Right atrium auricular region (tissue), 2 donors: ENCODE measurements around the gene SPEN. TPM values are rescaled to one million over a fixed set of nuclear protein-coding genes. Genes with fewer than 3 reads are reported as not detected.

ENCODE experiments used
- DNase-seq: peaks from one replicate; pipeline ENCODE4 v3.0.0-alpha.2; 2019; ENCODE audit warnings: low spot score
- H3K27ac ChIP-seq, 2 donors: fragments of 200-600 bp; sonication (generic); 1 replicate in 1 of 2; 2 replicates in 1 of 2; pipeline ENCODE4 v1.5.1; 2016 to 2019
- H3K27me3 ChIP-seq, 2 donors: fragments of 200-600 bp; sonication (generic); one replicate each; pipeline versions ENCODE4 v1.5.1 to v1.6.0; 2017 to 2019
- H3K36me3 ChIP-seq: fragments of 200-600 bp; sonication (generic); one replicate; pipeline ENCODE4 v1.5.1; 2016
- H3K4me1 ChIP-seq, 2 donors: fragments of 200-600 bp; sonication (generic); one replicate each; pipeline versions ENCODE4 v1.5.1 to v1.6.0; 2017 to 2019
- H3K4me3 ChIP-seq, 2 donors: fragments of 200-600 bp; sonication (generic); 1 replicate in 1 of 2; 2 replicates in 1 of 2; pipeline ENCODE4 v1.5.1; 2017 to 2019; ENCODE audit warnings: mild to moderate bottlenecking in 1 of 2, moderate library complexity in 1 of 2
- H3K9me3 ChIP-seq, 2 donors: fragments of 200-600 bp; sonication (generic); one replicate each; pipeline ENCODE4 v1.5.1; 2019
- total RNA-seq, 2 donors: library from RNA; depleted of rRNA; stranded (reverse); fragments of >200 nt; gene quantifications; one replicate each; pipeline ENCODE4 v1.1.0, GENCODE V29; 2016
- TF ChIP-seq, protein P1 (sequence below), 2 donors: fragments of 200-600 bp; sonication (generic); IDR thresholded peaks; one replicate each; pipeline ENCODE4 v1.5.1; 2019; ENCODE audit warnings: antibody characterized with exemption in 2 of 2

The SPEN gene
- total RNA-seq, 2 donors from 2014 or later: 25.0 to 32.9 TPM

DNA sequence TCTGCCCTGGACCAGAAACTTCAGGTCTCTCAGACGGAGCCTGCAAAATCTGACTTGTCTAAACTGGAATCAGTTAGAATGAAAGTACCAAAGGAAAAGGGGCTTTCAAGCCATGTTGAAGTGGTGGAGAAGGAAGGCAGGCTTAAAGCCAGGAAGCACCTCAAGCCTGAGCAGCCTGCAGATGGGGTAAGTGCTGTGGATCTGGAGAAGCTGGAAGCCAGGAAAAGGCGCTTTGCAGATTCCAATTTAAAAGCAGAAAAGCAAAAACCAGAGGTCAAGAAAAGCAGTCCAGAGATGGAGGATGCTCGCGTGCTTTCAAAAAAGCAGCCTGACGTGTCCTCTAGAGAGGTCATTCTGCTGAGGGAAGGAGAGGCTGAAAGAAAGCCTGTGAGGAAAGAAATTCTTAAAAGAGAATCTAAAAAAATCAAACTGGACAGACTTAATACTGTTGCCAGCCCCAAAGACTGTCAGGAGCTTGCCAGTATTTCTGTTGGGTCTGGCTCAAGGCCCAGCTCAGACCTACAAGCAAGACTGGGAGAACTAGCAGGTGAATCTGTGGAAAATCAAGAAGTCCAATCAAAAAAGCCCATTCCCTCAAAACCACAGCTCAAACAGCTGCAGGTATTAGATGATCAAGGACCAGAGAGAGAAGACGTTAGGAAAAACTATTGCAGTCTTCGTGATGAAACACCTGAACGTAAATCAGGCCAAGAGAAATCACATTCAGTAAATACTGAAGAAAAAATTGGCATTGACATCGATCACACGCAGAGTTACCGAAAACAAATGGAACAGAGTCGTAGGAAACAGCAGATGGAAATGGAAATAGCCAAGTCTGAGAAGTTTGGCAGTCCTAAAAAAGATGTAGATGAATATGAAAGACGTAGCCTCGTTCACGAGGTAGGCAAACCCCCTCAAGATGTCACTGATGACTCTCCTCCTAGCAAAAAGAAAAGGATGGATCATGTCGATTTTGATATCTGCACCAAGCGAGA is 81.8 kb downstream of the SPEN start:
- Histone ChIP-seq H3K4me3 (no peak overlapping the region), H3K36me3 (peaks cover 79% of the 10 kb centered on the region), H3K9me3 (no peaks in the 10 kb centered on the region), H3K27me3 (no peaks in the 10 kb centered on the region), H3K4me1 (no peaks in the 10 kb centered on the region), H3K27ac (no peak overlapping the region)
- DNase-seq: no peak
- TF ChIP-seq, protein P1, sequence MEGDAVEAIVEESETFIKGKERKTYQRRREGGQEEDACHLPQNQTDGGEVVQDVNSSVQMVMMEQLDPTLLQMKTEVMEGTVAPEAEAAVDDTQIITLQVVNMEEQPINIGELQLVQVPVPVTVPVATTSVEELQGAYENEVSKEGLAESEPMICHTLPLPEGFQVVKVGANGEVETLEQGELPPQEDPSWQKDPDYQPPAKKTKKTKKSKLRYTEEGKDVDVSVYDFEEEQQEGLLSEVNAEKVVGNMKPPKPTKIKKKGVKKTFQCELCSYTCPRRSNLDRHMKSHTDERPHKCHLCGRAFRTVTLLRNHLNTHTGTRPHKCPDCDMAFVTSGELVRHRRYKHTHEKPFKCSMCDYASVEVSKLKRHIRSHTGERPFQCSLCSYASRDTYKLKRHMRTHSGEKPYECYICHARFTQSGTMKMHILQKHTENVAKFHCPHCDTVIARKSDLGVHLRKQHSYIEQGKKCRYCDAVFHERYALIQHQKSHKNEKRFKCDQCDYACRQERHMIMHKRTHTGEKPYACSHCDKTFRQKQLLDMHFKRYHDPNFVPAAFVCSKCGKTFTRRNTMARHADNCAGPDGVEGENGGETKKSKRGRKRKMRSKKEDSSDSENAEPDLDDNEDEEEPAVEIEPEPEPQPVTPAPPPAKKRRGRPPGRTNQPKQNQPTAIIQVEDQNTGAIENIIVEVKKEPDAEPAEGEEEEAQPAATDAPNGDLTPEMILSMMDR (IDR thresholded peaks at IDR 0.05): no peak

DNA sequence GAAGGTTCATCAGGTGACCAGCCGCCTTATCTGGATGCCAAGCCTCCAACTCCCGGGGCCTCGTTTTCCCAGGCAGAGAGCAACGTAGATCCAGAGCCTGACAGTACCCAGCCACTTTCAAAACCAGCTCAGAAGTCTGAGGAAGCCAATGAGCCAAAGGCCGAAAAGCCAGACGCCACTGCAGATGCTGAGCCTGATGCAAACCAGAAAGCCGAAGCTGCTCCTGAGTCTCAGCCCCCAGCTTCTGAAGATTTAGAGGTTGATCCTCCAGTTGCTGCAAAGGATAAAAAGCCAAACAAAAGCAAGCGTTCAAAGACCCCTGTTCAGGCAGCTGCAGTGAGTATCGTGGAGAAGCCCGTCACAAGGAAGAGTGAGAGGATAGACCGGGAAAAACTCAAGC is 83.9 kb downstream of the SPEN start:
- H3K36me3 ChIP-seq: peaks cover 88% of the 10 kb centered on the region
- TF ChIP-seq, protein P1 (IDR thresholded peaks at IDR 0.05): no peak
- no peak overlapping the region for H3K27ac ChIP-seq
- H3K4me3 ChIP-seq: no peak overlapping the region
- no peak for DNase-seq
- H3K4me1 ChIP-seq: no peaks in the 10 kb centered on the region
- H3K9me3 ChIP-seq: no peaks in the 10 kb centered on the region
- no peaks in the 10 kb centered on the region for H3K27me3 ChIP-seq

DNA sequence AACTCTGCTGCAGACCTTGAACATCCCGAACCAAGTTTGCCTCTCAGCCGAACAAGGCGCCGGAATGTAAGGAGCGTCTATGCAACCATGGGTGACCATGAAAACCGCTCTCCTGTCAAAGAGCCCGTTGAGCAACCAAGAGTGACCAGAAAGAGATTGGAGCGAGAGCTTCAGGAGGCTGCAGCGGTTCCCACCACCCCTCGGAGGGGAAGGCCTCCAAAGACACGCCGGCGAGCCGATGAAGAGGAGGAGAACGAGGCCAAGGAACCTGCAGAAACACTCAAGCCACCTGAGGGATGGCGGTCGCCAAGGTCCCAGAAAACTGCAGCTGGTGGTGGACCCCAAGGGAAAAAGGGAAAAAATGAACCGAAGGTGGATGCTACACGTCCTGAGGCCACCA is 84.4 kb downstream of the SPEN start:
- Histone ChIP-seq H3K36me3 (peaks cover 88% of the 10 kb centered on the region), H3K4me3 (no peak overlapping the region), H3K27ac (no peak overlapping the region), H3K4me1 (no peaks in the 10 kb centered on the region), H3K9me3 (no peaks in the 10 kb centered on the region), H3K27me3 (no peaks in the 10 kb centered on the region)
- TF ChIP-seq, protein P1 (IDR thresholded peaks at IDR 0.05): no peak
- DNase-seq: no peak

DNA sequence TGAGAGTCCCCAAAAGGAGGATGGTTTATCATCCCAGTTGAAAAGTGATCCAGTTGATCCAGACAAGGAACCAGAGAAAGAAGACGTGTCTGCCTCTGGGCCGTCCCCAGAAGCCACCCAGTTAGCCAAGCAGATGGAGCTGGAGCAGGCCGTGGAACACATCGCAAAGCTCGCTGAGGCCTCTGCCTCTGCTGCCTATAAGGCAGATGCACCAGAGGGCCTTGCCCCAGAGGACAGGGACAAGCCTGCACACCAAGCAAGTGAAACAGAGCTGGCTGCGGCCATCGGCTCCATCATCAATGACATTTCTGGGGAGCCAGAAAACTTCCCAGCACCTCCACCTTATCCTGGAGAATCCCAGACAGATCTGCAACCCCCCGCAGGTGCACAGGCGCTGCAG is 85.1 kb downstream of the SPEN start:
- Histone ChIP-seq H3K4me3 (no peak overlapping the region), H3K36me3 (peaks cover 95% of the 10 kb centered on the region), H3K9me3 (no peaks in the 10 kb centered on the region), H3K27ac (no peak overlapping the region), H3K27me3 (no peaks in the 10 kb centered on the region), H3K4me1 (no peaks in the 10 kb centered on the region)
- TF ChIP-seq, protein P1 (IDR thresholded peaks at IDR 0.05): no peak
- DNase-seq: no peak

- TF ChIP-seq, protein P1 (IDR thresholded peaks at IDR 0.05): no peak
- peaks cover 0 to 2% of the 10 kb centered on the region in 2 donors for H3K4me1 ChIP-seq
- no peak for DNase-seq
- peaks cover 95% of the 10 kb centered on the region for H3K36me3 ChIP-seq
- H3K27me3 ChIP-seq: no peaks in the 10 kb centered on the region
- no peak overlapping the region for H3K27ac ChIP-seq
- H3K4me3 ChIP-seq: no peak overlapping the region
- H3K9me3 ChIP-seq: no peaks in the 10 kb centered on the region
These were observed 86.2 kb downstream of the SPEN start for GRCh38 chr1:15933684-15934083.
